GM21619 (cell line): ENCODE data around the gene DDX1.

Experiments
- ATAC-seq: cut with Tn5 transposase; IDR thresholded peaks from one replicate; pipeline ENCODE4 v1.9.1; 2021; ENCODE audit not compliant: unreplicated experiment

DDX1 gene

DNA sequence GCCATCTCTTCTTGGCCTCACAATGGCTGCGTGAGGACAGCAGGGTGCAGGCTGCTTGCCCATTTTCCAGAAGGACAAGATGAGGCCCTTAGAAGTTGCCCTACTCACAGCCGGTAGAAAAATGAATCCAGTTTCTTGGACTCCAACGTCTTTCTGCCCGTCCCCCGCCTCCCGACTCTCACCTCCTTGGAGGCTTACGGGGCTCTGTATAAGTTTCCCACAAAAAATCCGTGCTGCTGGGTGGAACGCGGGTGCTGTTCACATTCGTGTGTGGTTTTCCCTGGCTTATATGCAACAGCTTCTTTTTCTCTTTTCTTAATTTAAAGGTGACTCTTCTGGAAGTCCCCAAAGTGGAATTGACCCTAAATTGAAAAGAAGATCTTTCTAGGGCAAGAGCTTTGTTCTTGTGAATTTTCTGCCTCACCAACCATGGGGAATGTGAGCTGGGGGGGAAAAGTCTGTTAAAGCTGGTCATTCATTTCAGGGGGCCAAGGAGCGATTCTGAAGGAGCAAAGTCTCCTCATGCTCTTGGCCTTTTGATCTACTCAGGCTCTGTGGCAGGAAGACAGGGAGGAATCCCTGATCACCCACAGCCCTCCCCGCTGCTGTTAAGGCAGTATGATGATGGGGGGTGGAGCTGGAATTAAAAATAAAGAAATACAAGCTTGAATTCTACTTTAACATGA lies 51.3 kb downstream of the DDX1 start:
- no peak for ATAC-seq

DNA sequence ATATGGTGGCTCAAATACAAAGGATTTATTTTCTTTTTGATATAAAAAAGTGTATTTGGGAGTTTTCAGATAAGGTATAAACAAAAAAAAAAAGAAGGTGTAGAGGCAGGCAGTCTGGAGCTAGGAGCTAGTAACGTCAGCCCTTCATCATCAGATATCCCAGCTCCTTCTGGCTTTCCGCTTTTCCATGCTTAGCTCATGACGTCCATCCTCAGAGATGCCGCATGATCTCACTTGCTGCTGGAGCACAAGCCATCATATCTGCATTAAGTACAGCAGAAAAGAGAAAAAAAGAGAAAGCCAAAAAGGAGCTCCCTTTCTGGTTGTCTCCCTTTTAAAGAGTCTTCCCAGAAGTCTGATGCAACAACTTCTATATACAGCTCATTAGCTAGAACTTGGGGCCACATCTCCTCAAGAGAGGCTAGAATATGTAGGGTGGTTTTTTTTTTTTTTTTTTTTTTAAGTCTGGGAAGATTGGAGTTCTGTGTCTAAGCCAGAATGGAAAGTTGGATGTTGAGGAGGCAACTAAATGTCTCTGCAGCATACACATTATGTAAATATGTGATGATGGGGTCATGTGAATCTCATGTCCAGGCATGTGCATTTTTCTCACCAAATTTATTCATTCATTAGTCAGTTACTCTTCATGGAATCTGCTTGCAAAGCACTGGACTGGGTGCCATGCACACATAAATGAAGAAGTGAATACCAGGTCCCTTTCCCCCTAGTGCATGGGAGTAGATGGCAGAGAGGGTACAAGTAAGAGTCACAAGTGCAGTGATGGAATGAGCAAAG lies 52.3 kb downstream of the DDX1 start:
- ATAC-seq: no peak

DNA sequence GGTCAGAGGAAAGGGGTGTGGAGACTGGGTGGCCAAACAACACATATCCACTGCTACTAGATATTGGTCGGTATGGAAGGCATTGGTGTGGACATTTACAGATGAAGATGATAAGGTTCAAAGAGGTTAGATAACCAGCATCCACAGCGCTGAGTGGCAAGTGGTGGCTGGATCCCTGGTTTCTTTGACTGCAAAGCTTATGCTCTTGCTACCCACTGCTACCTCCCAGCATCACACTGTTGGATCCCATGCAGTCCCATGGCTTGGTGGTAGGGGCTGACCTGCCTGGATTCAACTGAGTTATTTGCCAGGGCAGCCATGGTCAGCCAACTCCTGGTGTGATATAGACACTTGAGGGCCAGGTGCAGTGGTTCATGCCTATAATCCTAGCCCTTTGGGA lies 53.6 kb downstream of the DDX1 start:
- ATAC-seq: no peak

DNA sequence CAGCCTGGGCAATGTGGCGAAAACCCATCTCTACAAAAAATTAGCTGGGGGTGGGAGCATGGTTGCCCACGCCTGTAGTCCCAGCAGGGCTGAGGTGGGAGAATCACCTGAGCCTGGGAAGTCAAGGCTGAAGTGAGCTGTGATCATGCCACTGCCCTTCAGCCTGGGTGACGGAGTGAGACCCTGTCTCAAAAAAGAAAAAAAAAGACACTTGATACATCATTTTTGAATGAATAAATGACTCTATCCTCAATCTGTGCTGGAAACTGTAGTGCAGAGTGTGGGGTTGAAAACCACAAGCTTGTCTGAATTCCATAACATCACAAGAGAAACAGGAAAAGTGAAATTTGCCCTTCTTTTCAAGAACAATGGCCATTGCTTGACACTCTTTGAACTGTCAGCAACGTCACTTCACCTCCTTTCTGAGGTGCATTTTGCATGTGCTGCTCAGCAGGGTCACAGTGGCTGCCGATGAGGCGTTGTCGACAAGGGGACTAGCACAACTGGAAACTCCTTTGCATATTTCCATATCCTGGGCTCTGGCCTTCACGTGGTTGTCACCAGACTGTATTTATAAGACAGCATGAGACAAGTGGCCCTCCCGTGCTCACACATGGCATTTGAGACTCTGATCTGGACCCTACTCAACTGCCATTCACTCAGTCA lies 54.2 kb downstream of the DDX1 start:
- ATAC-seq: no peak

DNA sequence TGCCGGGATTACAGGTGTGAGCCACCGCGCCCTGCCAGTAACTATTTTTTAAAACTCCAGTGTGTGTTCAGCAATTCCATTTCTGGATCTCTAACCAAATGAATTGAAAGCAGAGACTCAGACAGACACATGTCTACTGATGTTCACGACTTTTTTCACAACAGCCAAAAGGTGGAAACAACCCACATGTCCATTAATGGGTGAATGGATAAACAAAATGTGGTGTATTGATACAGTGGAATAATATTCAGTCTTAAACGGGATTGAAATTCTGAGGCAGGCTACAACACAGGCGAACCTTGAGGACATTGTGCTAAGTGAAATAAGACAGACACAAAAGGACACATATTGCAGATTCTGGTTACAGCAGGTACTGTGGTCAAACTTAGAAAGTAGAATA lies 55.0 kb downstream of the DDX1 start:
- no peak for ATAC-seq

DNA sequence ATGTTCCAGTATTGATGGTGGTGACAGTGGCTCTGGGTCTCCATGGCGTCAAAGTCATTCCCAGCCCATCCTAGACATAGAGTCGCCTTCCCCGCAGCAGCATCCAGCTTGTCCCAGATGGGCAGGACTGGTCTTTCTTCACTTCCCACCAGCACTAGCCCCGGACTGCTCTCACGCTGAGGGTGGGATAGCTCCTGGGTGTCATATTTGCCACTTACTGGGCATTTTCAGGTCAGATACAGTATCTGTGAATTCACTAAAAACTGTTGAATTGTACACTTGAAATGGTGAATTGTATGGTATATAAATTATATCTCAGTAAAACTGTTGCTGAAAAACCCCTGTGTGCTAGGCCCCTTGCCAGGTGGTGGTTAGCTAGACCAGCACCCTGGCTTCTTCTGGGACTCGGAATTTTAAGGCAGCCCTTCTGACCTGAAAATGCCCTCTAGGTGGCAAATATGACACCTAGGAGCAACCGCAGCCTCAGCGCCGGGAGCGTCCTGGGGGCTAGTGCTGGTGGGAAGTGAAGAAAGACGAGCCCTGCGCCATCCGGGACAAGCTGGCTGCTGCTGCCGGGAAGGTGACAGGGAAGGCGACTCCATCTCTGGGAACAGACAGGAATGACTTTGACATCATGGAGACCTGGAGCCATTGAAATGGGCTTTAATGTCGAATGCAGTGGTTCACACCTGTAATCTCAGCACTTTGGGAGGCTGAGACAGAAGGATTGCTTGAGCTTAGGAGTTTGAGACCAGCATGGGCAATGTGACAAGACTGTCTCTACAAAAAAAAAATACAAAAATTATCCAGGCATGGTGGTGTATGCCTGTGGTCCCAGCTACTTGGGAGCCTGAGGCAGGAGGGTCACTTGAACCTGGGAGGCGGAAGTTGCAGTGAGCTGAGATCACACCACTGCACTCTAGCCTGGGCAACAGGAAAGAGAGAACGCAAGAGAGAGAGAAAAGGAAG lies 56.2 kb downstream of the DDX1 start:
- ATAC-seq: no peak

DNA sequence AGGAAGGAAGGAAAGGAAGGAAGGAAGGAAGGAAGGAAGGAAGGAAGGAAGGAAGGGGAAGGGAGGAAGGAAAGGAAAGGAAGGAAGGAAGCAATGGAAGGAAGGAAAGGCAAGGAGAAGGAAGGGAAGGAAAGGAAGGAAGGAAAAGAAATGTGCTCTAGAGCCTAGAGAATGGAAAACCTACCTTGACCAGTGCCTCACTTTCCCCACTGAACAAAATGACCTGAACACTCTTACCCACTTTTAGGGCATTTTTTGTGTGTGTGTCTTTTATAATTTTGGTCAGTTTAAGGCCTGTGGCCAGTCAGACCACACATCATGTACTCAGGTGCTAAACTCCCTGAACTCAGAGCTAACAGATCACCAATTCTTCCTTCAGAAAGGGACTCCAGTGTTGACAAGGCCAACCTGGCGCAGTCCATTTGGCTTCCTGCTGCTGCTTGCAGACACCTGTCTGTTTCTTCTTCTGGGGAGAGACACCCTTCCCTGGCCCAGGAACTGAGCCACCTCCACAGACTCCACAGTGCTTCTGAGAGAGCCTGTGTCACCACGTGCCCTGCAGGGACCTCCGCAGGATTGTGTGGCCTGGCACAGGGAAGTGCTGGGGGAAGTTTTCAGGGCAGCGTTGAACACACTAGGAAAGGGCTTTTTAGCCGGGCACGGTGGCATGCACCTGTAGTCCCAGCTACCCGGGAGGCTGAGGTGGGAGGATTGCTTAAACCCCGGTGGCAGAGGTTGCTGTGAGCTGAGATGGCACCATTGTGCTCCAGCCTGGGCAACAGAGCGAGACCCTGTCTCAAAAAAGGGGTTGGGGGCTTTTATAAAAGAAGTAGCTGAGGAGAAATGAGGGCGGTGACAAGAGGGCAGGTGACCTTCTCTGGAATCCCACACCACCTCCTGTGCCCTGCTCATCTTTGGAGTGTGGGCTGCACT lies 57.2 kb downstream of the DDX1 start:
- no peak for ATAC-seq

DNA sequence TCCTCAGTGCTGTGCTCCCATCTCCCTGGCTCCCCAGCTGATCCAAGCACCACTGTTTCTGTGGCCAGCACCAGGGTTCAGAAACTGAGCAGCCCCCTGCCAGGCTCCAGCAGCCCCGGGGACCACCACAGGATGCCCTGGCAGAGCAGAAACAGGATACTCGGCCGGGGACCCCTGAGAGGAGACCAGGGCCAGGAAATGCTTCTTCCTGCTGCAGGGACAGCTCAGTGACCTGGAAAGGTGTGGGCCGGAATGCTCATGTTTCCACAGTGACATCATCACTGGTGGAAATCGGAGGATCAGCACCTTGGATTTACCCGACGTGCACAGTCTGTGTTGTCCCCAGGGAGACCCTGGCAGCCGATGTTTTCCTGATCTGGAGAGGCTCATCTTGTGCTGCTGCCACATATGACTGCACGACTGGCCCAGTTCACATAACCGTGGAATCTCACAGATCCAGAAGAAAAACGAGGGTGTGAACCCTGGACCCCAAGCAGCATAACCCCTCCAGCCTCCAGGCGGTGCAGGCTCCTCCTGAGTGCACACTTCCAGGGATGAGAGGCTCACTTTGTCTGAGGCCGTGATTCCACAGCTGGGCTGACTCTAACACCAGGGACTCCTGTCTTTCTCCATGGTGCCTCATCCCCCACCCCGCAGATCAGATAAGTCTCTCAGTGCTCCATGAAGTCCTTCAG lies 58.0 kb downstream of the DDX1 start:
- no peak for ATAC-seq

DNA sequence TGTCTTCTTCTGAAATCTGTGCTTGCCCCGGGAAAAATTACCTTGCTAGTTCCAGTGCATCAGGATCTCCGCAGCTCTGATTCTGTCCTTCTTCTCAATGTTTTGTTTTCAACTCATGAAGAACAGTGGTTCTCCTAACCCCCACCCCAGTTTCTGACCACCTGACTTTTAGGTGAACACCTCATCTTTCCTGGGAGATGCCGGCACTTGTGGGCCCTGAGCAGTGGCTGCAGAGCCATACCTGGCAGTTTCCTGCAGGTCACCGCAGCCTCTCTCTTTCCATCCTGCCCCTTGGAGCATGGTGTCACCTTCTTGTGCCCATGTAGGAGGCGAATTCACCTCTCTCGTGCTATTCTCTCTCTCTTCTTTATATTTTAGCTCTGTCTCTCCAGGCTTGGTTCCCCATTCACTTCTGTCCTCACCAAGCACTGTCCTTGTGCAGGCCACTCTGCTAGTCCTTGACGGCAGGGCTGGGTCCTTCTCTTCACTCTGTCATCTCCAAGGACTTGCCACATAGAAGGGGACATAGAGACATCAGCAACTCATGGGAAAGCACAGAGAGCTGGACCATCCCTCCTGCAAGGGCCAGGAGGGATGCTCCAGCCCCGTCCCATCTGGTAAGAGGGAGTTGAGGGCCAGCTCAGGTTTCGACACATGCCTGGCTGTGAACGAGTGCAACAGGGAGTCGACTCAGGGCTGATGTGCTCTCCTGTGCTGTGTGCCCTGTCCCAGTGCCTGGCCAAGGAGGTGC lies 59.1 kb downstream of the DDX1 start:
- ATAC-seq: no peak

DNA sequence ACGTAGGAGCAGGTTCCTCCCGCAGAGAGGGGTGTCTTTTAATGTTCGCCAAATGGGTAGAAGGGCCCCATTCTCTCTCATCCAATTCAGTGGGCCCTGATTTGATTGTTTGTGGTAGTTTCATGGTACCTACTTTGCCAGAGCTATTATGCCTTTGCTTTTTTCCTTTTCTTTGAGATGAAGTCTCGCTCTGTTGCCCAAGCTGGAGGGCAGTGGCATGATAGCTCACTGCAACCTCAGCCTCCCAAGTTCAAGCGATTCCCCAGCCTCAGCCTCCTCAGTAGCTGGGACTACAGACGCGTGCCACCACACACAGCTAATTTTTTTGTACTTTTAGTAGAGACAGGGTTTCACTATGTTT lies 59.7 kb downstream of the DDX1 start:
- no peak for ATAC-seq

DNA sequence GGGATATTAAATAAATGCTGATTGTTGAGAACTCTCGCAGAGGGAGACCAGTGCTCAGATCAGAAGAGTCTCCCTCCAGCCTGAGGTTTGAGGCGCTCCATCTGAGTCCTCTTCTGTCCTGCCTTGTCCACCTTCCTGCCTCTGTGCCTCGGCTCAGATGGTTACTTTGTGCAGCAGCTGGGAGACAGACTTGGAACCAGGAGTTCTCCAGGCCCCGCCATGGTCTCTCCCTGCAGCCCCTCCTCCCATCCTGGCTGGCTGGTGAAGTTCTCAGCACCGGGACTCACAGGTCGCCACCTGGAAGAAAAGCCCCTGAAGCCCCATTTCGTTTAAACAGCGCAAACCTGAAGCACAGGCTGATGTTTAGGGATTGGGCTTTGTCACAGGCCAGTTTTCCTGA lies 60.6 kb downstream of the DDX1 start:
- no peak for ATAC-seq

DNA sequence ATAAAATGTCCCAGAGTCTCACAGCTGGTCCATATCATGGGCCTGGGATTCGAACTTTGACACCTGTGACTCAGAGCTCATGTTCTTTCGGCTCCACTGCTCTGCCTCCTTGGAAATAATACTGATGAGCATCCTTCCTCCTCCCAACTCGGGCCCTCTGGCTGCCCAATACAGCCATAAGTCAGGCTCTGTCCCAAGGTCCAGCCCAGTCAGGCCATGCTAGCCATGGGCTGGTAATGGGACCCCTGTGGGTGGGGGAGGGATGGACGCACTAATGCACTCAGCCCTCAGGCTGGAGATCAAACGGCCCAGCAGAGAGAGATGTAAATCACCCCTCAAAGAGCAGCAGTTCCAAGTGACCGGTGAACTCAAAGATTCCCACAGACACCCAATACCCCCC lies 61.1 kb downstream of the DDX1 start:
- ATAC-seq: no peak

DNA sequence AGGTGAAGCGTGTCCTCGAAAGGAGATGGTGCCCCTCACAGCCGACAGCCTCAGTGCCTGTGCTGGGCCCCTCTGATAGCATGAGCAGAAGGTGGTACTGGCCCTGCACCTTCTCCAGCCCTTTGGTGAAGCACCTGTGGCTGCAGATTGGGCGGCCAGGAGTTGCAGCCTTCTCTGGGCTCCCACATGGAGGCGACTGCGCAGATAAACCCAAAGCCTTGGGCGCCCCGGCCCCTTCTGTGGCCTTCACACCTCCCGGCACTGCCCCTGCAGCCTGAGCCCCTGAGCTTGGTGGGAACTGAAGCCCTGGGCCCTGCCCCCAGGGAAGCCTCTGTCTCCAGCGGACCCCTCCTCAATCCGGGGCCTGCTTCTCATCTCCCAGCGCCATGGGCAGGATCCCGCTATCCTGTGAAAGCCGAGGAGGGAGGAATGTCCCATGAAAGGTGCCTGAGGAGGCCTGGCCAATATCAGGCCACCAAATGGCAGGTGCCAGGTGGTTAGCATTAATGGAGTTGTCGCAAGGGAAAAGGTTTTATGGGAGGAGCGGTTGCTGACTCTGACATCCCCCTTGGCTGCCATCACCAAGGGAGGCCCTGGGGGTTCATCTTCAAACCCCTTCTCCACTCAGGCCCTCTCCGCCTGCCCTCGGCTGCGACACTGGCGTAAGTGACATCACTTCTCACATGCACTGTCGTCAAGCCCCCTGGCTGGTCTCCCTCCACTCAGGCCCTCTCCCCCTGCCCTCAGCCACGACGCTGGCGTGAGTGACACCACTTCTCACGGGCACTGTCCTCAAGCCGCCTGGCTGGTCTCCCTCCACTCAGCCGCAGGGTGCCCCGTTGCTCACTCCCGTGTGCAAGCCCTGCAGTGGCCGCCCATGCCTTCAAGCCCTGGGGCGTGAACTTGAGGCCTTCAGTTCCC lies 62.4 kb downstream of the DDX1 start:
- ATAC-seq: no peak

DNA sequence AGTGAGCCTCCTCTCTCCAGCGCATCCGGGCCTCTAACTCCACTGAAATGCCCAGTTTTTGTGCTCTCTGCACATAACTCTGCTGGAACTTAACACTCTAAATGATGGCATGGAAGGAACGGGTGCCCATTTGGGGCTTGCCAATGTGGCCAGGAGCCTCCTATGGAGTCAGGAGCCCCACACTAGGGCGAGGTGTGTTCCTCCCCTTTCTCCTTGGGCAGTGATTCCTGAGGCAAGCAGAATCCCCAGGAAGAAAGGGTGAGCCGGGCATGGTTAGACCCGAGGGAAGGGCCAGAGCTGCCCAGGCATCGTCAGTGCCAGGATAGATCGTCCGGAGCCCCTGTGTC lies 63.0 kb downstream of the DDX1 start:
- no peak for ATAC-seq

DNA sequence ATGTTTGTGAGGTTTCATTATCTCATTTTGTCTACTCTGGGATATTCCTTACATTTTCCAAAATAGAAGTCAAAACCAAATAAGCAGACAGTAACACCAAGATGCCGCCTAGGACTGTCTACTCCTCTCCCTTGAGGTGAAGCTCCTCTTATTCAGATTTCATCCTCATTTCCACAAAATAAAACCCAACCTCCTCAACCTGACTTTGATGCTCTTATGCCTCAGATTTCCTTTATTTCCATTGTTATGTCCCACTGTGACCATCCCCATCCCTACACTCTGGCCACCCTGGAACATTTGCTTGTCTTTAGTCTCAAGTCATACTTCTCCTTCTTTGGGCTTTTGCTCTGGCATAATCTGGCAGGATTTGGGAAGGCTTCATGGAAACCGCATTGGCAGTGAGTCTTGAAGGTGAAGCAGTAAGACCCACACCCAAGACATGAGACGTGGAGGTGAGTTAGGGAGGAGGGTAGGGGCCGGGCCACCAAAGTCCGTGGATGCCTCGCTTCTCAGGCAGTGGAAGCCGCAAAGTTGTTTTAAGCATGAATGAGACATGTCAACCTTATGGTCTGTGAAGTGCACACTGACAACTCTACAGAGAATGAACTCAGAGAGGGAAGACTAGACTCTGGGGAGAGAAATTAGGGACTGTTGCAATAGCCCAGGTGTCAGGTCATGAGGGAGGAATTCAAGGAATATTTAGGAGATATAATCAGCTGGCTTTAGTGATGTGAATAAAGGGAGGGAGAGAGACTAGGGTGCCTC lies 63.6 kb downstream of the DDX1 start:
- ATAC-seq: no peak

DNA sequence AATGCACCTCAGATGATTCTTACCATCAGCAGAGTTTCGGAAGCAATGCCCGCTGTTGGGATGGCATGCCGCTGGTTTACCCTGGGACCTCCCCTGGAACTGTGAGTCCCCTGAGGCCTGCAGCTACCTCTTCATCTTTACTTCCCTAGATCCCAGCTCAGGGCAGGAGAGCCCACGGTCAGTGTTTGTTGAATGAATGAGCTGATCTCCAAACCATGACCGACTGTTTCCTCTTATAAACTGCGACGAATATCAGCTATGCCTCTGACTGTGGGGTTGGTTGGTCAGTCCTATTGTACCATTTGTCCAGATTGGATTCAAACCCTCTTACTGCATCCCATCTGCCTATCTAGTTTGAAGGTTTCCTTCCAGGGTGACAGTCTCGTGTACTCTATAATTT lies 64.4 kb downstream of the DDX1 start:
- ATAC-seq: no peak

DNA sequence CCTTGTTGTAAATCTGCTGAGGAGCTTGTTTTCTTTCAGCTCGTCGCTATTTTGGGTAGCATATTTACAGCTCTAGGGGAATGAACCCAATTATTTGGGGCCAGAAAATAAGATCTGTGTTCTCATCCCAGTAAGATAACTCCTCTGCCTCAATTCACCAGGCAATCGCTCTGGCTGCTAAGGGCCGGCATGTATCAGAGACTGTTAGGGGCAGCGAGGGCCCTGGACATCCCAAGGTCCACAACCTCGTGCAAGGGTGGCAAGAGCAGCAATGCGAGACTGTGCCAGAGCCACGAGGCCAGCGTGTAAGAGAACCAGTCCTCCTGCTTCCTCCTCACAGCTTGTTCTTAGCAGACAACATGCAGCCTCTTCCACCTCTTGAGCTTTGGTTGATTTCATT lies 66.1 kb downstream of the DDX1 start:
- ATAC-seq: no peak
